Measurements from ENCODE around the gene CKAP2L.
"Not testable (repeated sequence)": the region's sequence is repeated elsewhere in the genome, so short reads cannot be mapped to it uniquely, and the experiment has no call there.

CKAP2L gene

DNA sequence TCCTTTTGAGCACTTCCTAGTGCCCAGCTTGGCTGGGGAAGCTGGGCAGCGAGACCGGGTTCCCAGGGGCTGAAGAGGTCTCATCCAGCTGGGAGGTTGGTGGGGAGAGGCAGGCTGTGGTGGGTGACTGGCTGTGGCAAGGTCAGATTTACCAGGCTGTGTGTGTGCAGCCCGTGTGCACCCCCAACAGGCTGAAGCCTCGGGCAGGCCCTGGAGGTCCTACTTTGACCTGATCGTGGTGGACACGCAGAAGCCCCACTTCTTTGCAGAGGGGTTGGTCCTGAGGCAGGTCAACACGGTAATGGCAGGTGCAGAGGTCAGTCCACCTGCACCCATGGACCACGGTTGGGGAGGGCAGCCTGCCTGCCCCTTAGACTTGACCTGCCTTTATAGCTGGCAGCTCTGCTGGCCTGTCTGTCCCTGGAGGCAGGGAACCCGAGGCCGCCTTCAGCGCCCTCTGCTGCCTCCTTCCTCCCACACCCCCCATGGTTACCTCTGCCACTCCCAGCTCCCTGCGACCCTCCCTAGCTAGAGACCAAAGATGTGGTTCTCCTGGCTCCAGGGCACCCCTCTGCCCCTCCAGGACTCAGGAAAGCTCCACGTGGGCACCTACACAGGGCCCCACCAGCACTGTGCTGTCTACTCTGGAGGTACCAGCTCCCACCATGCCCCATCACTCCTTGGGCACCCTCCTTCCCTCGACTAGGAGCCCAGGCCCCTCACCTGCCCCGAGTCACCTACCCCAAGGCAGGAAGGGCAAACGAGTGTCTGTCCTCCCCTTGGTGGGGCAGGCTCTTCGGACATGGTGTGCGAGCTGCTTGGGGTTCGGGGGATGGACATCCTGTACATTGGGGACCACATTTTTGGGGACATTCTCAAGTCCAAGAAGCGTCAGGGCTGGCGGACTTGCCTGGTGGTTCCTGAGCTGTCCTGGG lies 39.6 kb downstream of the CKAP2L start:
- DNase-seq: no peak

DNA sequence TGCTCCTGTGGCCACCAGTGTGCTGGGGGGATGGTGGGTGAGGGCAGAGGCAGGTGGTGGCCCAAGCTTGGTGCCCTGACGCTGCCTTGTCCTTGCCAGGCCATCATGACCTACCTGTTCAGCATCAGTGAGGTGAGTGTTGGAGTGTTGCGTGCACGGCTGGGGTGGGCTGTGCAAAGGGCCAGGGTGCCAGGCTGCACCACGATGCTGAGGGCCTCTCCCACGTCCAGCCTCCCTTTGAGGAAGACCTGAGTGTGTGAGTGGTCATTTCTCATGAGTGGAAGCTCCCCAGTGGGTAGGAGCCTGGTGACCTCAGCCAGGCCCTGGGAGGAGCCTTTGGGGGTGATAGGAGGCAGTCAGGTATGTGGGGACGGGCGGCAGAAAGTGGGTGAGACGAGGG lies 40.4 kb downstream of the CKAP2L start:
- no peak for DNase-seq

DNA sequence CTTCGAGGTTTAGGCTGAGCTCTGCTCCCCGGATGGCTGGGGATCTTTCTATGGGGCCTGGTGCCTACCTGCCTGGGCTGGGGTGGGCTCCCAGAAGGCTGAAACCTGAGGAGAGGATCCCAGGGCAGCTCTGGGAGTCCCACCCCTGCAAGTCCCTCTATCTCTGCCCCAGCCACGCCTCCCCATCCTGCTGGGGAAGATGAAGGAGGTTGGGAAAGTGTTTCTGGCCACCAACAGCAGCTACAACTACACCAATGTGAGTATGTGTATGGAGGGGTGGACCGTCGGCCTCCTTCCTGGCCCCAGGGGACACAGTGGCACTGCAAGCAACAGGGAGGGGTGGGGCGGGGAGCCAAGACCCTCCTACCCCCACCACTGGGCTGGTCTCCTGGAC lies 40.9 kb downstream of the CKAP2L start:
- no peak for DNase-seq

DNA sequence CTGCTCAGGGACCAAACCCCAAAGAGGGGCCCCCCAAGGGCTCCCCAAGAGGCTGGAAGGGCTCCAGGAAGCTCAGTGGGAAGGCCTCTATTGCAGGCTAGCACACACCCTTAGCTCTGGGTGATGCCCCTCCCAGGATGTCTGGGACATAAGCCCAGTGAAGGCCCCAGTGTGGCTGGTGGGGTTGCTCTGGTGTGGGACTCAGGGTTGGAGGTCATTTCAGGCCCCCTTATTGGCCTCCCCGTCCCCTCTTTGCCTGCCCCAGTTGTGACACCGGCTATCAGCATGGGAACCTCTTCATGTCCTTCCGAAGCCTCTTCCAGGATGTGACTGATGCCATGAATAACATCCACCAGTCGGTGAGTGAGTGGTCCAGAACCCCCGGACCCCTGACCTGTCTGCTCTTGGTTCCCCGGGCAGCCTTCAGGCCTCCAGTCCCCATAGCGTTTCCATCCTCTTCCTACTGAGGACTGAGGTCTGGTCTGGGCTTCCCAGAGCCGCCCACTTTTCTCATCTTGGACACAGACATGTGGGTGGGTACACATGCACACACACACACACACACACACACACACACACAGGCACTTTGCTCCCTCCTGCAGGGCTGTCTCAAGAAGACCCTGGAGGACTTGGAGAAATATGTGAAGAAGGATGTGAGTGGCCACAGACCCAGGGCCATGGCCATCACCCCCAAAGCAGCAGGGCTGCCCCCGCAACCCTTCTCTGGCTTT lies 41.4 kb downstream of the CKAP2L start:
- no peak for DNase-seq

DNA sequence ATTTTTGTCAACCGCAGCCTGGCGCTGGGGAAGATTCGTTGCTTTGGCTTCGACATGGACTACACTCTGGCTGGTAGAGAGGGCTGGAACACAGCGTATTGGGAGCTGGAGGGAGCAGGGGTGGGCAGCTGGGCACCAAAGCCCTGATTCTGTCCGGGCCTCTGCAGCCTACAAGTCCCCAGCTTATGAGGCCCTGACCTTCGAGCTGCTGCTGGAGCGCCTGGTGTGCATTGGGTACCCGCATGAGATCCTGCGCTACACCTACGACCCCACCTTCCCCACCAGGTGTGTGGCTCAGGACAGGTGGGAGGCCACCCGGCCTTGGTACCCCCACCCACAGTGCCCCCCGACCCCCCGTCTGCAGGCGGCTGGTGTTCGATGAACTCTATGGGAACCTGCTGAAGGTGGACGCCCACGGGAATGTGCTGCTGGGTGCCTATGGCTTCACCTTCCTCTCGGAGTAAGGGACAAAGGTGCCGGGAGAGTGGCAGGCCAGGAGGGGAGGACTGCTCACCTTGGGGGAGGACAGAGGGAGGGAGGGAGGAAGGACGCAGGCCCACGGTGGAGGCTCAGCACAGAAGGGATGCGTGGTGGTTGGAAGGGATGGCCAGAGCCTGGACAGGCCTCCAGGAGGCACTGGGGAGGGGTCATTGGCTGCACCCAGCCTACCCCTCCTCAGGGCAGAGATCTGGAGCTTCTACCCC lies 42.4 kb downstream of the CKAP2L start:
- DNase-seq: no peak

DNA sequence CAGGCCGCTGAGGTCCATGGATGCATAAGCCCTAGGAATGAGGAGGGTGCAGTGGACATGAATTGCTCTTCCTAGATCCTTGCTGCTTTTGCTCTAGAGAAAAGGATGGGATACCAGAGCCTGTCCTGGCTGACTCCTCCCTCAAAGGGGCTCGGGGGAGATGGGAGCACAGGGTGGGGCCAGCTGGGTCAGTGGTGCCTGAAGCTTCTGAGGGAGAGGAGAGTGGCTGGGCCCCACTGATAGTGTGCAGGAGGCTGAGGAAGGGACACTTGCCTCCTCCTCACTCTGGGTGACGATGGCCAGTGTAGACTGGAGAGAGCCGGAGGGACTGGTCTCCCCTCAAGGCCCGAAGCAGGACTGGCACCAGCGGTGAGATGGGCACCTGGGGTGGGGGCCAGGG lies 43.6 kb downstream of the CKAP2L start, which contains the start of gene NT5DC4:
TSS of gene NT5DC4 (plus strand) at position 236 of the 400 bp plus-strand sequence. CDS start at position 296, 60 bp downstream.
- no peak for DNase-seq

DNA sequence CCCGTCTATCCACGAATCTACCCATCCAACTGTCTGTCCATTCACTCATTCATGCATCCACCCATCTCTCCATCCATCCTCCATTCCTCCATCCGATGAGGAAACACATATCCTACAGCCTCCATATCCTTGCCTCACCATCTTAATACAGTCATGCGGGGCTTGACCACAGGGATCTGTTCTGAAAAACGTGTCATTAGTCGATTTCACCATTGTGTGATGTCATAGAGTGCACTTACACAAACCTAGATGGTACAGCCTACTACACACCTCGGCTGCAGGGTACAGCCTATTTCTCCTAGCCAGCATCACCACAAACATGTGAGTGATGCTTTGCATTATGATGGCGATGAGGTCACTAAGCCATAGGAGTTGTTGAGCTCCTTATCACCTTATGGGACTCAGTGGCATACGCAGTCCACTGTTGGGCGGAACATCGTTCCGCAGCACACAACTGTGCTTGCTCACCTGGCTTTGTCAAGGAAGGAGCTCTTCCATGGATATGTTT lies 45.5 kb downstream of the CKAP2L start:
- DNase-seq: no peak

DNA sequence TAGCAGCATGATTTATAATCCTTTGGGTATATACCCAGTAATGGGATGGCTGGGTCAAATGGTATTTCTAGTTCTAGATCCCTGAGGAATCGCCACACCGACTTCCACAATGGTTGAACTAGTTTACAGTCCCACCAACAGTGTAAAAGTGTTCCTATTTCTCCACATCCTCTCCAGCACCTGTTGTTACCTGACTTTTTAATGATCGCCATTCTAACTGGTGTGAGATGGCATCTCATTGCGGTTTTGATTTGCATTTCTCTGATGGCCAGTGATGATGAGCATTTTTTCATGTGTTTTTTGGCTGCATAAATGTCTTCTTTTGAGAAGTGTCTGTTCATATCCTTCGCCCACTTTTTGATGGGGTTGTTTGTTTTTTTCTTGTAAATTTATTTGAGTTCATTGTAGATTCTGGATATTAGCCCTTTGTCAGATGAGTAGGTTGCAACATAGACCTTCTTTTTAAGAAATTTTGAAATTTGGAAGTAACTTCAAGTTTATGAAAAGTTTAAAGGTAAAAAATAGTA lies 47.5 kb downstream of the CKAP2L start:
- not testable (repeated sequence) for DNase-seq

DNA sequence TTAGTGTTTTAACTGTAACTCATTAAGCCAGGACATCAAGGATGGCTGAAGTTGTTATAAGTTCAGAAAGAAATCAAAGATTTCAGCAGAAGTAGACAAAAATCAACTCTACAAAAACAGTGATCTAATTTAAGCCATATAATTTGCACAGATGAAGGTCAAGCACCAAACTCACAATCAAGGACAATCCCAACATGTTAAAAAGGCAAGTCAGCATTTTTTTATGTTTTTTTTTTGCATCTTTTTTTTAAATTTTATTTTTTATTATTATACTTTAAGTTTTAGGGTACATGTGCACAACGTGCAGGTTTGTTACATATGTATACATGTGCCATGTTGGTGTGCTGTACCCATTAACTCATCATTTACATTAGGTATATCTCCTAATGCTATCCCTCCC lies 48.3 kb downstream of the CKAP2L start:
- DNase-seq: not testable (repeated sequence)

DNA sequence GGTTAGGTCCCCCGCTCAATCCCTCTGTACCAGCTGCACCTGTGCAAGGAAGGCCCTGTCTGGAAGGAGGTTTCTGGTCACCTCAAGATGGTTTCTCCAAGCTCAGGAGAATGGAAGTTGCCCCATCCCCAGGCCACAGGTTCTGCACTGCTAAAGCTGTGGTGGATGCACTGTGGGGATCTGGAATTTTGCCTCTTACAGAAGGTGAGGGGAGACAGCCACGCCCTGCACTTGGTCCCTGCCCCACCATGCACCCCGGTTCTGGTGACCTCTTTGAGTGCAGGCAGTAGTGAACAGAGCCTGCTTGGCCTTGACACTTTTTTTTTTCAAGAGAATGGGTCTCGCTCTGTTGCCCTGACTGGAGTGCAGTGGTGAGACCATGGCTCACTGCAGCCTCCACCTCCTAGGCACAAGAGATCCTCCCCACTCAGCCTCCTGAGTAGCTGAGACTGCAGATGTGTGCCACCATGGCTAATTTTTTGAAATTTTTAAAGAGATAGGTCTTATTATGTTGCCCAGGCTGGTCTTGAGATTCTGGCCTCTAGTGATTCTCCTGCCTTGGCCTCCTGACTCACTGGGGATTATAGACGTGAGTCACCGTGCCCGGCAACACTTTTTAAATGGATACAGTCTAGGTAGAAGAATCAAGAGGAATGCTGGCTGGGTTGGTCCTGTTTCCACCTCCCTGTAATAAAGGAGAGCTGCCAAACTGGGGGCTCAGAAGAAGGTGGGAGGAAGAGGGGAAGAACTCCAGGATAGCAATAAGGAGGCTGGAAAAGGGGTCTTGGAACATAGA lies 49.4 kb downstream of the CKAP2L start:
- no peak for DNase-seq

DNA sequence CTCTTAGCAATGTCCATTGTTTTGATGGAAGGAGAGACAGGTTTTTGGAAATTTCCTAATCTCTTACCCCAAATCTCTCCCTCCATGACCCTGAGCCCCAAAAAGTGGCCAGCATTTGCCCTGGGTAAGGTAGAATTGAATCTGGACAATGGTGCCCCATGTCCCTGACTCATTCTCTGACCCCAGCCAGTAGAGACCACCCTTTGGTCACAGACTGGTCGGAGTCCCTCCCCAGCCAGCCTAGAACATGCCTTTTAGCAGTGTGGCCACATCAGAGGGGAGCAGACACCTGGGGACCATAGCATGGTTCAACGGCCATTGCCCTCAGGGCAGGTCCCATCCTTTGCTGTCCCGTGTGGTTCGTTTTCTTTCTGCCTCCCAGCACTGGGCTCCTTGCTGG lies 50.1 kb downstream of the CKAP2L start:
- DNase-seq: no peak

DNA sequence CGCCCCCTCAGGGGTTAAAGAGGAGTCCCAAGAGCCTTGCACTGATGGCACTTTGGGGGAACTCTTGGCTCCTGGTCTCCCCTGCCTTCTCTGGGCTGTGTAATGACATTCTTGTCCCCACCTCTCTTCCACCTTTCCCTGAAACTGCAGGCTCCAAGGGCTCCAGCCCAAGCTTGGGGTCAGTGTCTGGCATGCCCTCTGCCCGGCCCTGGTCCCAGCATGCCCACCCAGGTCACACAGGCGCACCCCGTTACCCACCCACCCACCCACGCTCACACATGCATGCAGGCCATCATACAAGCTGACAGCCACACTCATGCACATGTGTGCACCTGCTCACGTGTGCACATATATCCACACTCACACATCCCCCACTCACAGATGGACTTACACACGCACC lies 50.5 kb downstream of the CKAP2L start:
- DNase-seq: no peak

DNA sequence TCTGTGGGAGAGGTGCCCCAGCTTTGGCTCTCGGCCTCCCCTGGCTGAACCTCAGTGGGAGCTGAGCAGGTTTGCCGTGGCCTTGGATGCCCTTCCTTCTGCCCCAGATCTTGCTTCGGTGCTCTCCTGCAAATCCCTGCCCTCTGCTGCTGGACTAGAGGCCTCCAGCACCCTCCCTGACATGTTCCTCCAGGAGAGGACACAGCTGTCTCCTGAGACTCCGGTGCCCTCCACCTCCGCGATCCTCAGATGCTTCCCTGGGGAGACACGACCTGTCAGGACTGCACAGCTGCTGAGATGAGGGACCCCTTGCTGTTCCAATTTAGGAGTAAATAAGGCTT lies 50.9 kb downstream of the CKAP2L start:
- DNase-seq: no peak

DNA sequence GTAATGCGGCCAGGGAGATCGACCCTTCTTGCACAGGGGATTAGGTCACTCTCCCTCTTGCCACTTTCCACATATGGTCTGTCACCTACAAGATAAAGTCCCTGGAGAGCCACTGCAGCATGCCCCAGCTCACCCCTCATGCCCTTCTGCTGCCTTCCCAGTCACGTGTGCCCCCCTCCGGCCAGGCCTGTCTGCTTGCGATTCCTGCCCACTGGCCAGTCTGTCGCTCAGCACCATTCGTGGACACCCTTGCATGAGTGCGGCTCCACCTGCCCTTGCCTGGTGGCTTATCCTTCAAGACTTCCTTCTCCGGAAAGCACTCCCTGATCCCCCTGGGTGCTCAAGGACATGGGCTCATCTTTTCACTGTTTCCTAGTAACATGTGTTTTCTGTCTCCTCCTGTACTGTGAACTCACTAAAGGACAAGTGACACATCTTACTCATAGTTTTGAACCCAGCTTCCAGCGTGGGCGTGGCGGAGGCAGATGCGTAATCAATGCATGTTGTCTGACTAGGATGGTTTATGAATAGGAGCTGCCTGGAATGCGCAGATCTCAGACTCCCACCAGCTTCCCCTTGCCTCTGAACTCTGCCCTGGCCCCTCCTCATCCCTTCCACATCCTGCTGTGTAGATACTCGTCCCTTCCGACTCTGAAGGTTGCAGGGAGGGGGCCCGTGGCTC lies 51.4 kb downstream of the CKAP2L start:
- no peak for DNase-seq

DNA sequence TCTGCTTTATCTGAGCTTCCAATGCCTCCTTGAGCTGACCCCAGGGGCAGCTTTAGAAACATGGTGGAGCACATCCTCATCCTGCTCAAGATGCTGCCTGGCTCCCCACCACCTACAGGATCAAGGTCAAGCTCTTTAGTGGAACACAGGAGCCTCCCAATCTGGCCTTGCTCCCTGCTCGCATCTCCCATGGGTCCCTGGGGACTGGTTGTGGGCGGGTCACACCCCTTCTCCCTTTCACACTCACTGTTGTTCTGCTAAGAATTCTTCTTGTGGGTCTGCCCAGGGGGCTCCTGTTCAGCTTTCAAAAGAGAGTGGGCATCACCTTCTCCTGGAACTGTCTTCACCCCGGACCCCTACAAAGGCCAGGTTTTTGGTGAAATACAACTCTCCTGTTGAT lies 51.9 kb downstream of the CKAP2L start:
- DNase-seq: no peak

DNA sequence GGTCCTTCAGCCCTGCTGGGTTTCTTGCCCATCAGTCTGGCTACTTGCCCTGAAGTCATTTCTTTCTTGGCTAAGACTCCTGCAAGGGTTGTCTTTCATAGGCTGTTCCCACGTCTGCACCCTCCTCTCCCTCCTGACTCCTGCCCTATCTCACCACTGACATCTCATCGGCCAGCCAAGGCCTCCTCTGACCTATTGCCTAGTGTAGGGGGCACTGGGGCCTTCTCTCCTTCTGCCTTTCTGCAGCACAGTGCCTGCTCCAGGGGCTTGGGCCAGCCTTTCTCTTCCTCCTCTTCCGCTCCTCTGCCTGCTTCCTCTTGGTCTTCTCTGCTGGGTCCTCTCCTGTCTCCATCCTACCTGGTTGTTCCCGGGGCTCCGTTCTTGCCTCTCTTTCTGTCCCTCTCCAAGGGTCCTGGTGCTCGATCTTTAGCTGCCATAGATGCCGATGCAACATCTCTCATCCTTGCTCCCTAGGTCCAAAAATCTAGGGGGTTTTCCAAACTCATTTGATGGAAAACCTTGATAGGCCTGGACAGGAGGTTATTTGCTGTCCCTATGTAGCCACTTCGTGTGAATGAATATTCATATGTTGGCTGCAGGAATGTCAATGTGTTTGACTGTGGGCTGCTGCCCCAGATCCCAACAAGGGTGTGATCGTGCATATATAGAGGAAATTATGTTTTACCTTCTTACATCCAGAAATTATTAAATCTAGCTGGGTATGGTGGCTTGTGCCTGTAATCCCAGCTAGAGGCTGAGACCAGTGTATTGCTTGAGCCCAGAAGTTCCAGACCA lies 53.3 kb downstream of the CKAP2L start:
- no peak for DNase-seq

DNA sequence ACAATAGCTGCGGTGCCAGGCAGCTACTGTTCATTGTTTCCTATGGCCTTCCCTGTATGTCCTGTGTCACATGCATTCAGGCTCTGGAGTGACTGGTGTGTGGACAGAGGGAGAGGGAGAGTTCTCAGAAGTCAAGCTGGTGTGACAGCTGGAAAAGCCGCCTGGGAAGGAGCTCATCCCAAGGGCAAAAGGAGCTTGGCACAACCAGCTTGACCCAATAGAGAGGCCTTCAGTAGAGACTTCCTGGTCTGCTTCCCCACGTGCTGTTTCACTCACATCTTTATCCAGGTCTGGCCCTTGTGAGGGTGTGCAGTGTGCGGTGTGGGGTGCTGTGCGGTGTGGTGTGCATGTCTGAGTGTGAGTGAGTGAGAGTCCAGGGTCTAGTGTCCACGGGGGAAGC lies 54.7 kb downstream of the CKAP2L start:
- DNase-seq: no peak

DNA sequence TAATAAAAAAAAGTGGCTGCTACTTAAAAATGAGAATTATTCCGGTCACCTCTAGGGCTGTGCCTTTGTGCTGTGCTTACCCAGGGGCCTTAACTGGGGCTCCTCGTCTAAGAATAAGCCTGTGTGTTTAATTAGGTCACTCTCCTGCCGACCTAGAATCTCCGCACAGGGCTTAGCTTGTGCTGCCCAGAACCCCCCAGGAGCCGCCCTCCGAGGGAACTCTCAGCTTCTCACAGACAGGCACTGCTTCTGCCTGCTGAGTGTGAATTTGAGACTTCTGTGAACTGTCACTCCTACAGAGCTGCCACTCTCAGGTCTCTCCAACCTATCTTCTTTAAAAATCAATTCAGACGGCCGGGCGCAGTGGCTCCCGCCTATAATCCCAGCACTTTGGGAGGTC lies 55.4 kb downstream of the CKAP2L start:
- no peak for DNase-seq

DNA sequence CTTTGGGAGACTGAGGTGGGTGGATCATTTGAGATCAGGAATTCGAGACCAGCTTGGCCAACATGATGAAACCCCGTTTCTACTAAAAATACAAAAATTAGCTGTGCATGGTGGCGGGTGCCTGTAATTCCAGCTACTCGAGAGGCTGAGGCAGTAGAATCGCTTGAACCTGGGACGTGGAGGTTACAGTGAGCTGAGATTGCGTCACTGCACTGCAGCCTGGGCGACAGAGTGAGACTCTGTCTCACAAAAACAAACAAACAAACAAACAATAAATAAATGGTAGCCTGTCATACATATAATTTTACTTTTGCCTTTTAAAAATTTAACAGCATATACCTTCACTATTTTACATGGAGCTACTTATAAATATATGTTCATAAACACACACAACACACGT lies 57.5 kb downstream of the CKAP2L start:
- DNase-seq: not testable (repeated sequence)

DNA sequence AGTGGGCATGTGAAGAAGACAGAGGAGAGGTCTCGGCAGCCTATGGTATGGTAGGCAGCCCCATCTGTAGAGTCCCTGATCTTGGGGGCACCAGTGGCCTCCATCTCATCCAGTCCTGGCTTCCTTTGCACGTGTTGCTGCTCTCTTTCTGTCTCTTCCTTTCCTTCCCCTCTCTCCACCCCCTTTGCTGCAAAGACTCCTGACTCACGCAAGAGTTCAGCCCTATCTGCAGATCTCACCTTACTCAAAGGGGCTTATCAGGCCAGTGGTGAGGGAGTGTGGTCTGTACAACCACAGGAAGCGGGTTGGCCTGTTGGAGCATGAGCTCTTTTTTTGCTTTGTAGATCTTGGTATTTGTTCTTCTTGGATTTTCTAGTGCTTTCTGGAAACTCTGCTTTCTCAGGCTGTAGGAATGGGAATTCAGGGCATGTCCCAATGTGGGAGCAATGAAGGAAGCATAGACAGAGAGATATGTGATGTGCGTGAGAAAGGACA lies 58.2 kb downstream of the CKAP2L start:
- DNase-seq: peak; percentile 82

DNA sequence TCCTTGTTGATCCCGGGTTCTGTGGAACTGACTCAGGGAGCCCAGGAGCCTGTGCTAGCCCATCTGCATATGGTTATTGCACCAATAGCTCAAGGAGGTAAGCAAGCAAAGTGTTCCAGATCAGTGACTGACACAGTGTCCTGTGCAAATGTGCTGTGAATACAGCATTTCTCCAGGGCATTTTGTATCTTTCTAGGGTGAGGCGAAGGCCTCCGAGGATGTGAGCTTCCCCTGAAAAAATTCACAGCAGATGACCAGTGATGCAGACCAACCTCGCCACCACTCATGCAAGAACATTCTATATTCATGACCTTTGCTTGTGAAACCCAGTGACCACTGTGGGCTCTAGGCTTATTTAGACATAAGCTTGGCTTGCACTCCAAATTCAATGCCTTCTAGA lies 58.8 kb downstream of the CKAP2L start:
- no peak for DNase-seq

Measured in SIG-M5 (cell line).